ENCODE results near the gene DACT3.

The DACT3 gene

DNA sequence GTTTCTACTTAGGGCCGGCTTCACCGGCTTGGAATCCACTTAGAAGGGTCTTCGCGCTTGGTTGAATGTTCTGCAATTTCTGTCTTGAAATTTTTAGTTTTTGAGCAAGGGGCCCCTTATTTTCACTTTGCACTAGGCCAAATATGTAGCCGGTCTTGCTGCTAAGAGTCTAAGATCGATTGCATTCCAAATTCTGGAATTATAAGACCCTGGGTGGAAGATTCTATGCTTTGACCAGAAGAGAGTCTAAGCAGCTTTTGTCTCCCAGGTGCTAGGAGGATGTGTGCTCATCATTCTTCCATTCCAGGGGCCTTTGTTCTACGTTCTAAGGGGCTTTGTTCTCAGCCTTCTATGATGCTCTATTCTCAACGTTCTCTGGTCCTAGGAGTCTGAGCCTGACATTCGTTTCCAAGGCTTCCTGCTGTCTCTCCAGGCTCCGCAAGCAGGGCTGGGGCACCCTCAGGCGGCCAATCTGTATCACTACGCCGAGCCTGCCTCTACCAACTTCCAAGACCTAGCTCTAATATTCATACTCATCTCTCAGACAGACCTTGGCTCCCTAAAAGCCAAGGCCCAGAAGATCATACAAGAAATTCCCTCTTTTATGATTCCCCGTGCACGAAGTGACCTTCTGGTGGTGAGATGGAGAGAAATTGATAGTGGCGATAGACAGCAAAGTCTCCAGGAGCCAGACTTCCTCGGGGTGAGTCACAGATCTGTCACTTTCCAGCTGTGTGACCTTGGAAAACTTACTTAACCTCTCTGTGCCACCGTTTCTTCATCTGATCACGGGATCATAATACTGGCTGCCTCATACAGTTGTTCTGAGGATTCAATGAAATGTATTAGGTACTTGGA, 982 bp upstream of the DACT3 start:
- TF ChIP-seq, protein P1, sequence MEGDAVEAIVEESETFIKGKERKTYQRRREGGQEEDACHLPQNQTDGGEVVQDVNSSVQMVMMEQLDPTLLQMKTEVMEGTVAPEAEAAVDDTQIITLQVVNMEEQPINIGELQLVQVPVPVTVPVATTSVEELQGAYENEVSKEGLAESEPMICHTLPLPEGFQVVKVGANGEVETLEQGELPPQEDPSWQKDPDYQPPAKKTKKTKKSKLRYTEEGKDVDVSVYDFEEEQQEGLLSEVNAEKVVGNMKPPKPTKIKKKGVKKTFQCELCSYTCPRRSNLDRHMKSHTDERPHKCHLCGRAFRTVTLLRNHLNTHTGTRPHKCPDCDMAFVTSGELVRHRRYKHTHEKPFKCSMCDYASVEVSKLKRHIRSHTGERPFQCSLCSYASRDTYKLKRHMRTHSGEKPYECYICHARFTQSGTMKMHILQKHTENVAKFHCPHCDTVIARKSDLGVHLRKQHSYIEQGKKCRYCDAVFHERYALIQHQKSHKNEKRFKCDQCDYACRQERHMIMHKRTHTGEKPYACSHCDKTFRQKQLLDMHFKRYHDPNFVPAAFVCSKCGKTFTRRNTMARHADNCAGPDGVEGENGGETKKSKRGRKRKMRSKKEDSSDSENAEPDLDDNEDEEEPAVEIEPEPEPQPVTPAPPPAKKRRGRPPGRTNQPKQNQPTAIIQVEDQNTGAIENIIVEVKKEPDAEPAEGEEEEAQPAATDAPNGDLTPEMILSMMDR (IDR thresholded peaks at IDR 0.05; ENCODE audit: low read depth, low read length), result peak; percentile 94

DNA sequence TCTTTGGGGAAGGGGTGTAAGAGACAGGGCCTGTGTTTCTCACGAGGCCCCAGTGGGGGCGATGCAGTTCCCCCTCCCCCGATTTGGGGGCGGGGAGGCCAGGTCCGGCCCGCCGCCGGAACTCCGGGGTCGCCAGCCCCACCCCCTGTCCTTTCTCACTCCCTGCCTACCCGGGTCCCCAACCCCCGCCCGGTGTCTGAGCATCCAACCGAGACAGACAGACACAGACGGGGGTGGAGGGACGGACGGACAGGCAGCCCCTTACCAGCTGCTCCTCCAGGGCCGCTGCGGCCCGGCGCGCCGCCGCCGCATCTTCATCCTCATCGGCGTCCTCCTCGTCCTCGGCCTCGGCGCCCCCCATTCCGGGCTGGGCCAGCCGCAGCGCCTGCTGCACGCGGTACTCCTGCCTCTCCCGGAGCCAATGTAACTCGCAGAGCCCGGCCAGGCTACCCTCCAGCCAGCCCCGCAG, 397 bp downstream of the DACT3 start:
- TF ChIP-seq, protein P1 (IDR thresholded peaks at IDR 0.05; ENCODE audit: low read depth, low read length), result no peak
- no peak for DNase-seq (ENCODE audit: extremely low read depth, low read depth)

More for the DNA sequence above, 982 bp upstream of the DACT3 start:
- peak; percentile 77 for DNase-seq (ENCODE audit: extremely low read depth, low read depth)

DNA sequence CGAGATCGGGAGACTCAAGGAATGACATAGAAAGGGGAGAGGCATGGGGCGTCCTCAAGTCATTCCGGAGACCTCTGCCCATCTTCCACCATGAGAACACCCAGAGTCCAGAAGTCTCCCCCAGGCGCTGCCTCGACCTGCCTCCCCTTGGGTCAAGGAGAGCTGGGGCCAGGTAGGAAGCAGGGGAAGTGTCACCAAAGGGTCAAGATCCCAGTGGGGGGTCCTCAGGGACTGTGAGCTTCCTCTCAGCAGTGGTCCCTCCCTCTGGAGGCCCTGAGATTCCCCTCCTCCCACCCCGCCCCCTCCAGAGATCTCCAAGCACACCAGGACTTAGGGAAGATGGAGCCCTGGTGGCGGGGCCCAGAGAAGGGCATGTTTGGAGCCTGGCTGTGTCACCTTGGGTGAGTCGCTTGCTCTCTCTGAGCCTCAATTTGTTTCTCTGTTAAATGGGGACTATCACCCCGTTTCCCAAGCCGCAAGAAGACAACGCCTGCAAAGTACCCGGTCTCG, 919 bp downstream of the DACT3 start:
- TF ChIP-seq, protein P1 (IDR thresholded peaks at IDR 0.05; ENCODE audit: low read depth, low read length), result no peak
- DNase-seq (ENCODE audit: extremely low read depth, low read depth), result no peak

DNA sequence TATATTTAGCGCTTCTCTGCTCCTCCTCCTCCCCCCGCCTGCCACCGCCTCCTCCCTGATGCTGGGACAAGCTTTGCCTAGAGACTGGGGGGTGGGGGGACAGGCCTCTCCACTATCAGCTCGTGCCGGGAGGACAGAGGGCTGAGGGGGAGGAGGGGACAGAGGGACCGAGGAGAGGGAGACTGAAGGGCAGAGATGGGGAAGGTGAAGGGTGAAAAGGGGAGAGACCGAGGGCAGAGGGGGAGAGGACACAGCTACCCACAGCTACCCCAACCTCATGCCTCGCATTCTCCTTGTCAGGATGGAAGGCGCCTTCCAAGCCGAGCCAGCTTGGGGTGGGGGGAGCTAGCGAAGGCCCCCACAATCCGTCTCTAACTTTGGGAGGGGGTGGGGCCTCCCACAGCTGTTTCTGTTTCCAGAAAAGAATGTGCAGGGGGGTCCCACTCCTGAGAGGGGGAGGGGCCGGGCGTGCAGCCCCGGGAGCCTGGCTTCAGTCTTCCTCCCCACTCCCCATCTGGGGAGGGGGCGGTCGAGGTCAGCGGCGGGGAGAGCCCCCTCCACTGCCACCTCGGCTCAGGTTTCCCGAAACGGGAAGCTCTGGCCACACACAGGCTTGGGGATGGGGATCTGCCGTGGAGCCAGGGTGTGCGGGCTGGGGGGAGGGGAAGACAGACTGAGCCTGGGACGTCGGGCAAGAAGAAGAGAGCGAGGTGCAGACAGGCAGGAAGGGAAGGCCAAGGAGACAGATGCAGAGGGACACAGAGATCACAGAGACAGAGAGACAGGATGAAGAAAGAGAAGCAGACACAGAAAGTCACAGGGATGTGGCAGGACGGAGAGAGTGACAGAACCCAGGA, 1.6 kb downstream of the DACT3 start:
- TF ChIP-seq, protein P1 (IDR thresholded peaks at IDR 0.05; ENCODE audit: low read depth, low read length), result no peak
- DNase-seq (ENCODE audit: extremely low read depth, low read depth), result no peak

DNA sequence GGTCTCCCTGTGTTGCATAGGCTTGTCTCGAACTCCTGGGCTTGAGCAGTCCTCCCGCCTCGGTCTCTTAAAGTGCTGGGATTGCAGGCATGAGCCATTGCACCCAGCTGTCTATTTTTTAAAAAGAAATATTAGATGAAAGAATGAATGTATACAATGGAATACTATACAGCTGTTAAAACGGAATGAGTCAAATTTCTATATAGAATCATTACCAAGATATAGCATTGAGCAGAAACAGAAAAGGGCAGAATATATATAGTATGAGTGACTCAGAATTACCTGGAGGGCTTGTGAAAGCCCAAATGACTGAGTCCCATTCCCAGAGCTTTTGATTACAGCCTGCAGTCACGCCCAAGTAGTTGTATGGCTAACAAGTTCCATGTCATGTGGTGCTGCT, 4.4 kb downstream of the DACT3 start:
- no peak for DNase-seq (ENCODE audit: extremely low read depth, low read depth)
- TF ChIP-seq, protein P1 (IDR thresholded peaks at IDR 0.05; ENCODE audit: low read depth, low read length), result no peak

DNA sequence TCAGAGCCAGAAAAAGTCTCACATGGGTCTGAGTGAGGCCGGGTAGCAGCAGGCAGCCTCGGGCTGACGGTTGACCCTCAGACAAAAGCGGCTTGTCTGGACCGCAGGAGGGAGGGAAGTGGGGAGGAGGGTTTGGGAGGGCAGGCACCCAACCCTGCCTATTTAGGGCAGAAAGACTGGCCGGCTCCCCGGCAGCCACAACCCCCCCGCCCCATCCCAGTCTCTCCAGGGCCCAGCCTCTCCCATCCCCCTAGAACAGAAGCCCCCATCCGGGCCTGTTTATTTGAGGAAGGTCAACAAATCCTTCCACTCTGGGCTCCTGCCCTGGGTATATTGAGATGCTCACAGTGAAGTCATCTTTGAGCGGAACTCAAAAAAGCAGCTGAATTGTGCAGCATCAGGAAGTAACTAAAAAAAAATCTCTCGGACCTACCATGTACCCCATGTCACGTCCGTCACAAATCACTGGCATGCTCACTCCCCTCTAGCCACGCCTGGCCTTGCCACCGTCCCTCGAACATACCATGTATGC, 6.3 kb downstream of the DACT3 start:
- DNase-seq (ENCODE audit: extremely low read depth, low read depth), result no peak
- TF ChIP-seq, protein P1 (IDR thresholded peaks at IDR 0.05; ENCODE audit: low read depth, low read length), result no peak

Measured in AG09319 (cell line).